KOPT-K1 (cell line): ENCODE measurements around the gene NYNRIN.

ENCODE experiments used
- H3K27ac ChIP-seq: fragments of 200-600 bp; sonication (generic); 2 replicates; pipeline ENCODE4 v1.5.1; 2016; ENCODE audit warnings: antibody characterized with exemption, mild to moderate bottlenecking, low read depth, low read length; ENCODE audit not compliant: poor library complexity, severe bottlenecking
- H3K36me3 ChIP-seq: fragments of 200-600 bp; sonication (generic); 2 replicates; pipeline ENCODE4 v1.5.1; 2017; ENCODE audit warnings: antibody characterized with exemption, mild to moderate bottlenecking, low read length, moderate library complexity; ENCODE audit not compliant: insufficient read depth
- H3K9me3 ChIP-seq: fragments of 200-600 bp; sonication (generic); 2 replicates; pipeline ENCODE4 v1.5.1; 2017; ENCODE audit warnings: antibody characterized with exemption, low read length, mild to moderate bottlenecking; ENCODE audit not compliant: insufficient read depth, poor library complexity, severe bottlenecking

The NYNRIN gene

DNA sequence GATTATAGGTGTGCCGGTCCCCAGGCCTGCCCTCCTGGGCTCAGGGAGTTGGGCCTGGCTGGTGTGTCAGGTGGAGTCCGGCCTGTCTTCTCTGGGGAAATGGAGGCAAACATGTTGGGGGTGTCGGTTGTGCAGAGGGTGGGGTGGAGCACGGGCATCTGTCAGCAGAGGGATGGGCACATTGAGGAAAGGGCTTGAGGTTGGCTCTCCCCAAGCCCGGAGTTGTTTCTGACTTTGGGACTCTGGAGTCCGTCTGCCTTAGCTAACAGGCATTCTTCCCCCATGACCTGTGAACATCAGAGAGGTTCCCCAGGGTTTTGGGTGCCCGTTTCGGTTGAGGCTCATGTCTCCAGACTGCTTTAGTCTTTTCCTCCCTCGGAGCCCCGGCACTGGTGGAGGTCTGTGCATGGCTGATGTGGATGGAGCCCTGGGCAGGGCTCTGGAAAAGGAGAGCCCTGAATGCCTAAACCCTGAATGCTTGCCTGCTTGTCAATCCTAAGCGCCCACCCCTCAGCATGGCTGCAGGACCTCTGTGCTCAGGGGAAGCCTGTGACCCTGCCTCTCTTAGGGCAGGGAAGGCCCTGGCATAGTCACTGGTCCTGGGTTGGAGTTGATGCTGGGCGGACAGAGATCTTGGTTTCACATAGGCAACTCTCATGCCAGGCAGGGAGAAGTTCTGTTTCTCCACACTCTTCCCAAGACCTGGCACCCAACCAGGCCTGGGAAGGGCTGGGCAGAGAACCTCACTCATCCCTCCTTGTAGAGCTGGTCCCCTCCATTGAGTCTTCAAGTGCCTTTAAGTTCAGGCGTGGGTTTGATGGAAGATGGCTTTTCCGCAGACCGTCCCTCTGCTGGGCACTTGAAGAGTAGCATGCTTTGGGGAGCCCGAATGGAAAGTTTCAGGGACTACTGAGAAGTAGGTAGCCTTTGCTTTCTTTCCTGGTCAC, 12.9 kb downstream of the NYNRIN start:
- no peak overlapping the region for H3K27ac ChIP-seq
- H3K36me3 ChIP-seq, result no peaks in the 10 kb centered on the region

DNA sequence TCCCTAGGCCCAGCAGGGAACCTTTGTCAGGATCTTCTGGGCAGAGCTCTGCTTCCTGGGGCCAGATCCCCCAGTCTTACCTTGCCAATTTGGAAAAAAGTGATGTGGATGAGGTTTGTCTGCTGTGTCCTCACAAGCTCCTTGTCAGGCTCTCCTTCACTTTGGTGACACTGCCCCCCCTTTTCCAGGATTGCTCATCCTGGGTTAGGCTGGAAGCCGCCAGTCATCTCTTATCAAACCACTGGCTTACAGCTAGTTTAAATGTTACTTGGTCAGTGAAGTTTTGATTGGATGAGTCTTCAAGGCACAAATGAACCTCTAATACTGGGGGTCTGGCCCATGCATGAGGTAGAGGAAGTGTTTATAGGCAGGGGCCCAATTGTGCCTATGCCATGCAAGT, 15.3 kb downstream of the NYNRIN start:
- no peak overlapping the region for H3K27ac ChIP-seq
- H3K9me3 ChIP-seq, result no peaks in the 10 kb centered on the region
- no peaks in the 10 kb centered on the region for H3K36me3 ChIP-seq

More for the DNA sequence above, 12.9 kb downstream of the NYNRIN start:
- no peaks in the 10 kb centered on the region for H3K9me3 ChIP-seq

GRCh38 chr14:24414732-24415420, 16.1 kb downstream of the NYNRIN start:
- Histone ChIP-seq H3K9me3 (no peaks in the 10 kb centered on the region), H3K36me3 (no peaks in the 10 kb centered on the region), H3K27ac (no peak overlapping the region)

- Histone ChIP-seq H3K27ac (no peak overlapping the region), H3K9me3 (no peaks in the 10 kb centered on the region), H3K36me3 (no peaks in the 10 kb centered on the region)
These were observed 16.8 kb downstream of the NYNRIN start for GRCh38 chr14:24415421-24416253.

- H3K9me3 ChIP-seq, result no peaks in the 10 kb centered on the region
- no peaks in the 10 kb centered on the region for H3K36me3 ChIP-seq
- H3K27ac ChIP-seq, result no peak overlapping the region
These were observed 17.6 kb downstream of the NYNRIN start for GRCh38 chr14:24416254-24416931.

DNA sequence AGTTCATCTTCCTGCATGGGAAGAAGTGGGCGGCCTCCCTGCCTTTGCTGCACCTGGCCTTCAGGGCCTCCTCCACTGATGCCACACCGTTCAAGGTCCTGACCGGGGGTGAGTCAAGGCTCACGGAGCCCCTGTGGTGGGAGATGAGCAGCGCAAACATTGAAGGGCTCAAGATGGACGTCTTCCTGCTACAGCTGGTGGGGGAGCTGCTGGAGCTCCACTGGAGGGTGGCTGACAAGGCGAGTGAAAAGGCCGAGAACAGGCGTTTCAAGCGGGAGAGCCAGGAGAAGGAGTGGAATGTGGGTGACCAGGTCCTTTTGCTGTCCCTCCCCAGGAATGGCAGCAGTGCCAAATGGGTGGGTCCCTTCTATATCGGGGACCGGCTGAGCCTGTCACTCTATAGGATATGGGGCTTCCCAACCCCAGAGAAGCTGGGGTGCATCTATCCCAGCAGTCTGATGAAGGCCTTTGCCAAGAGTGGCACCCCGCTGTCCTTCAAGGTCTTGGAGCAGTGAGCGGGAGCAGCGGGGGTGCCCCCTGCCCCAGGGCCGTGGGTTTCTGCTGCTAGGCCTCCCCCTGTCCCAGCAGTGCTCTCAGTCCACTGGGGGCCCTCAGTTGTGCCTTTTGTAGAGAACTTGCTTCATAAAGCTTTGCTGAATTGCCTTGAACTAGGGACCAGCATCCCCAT, 18.3 kb downstream of the NYNRIN start:
- no peak overlapping the region for H3K27ac ChIP-seq
- no peaks in the 10 kb centered on the region for H3K36me3 ChIP-seq
- no peaks in the 10 kb centered on the region for H3K9me3 ChIP-seq

- H3K27ac ChIP-seq, result no peak overlapping the region
- no peaks in the 10 kb centered on the region for H3K9me3 ChIP-seq
- H3K36me3 ChIP-seq, result no peaks in the 10 kb centered on the region
These were observed 19.2 kb downstream of the NYNRIN start for GRCh38 chr14:24417832-24418491.

GRCh38 chr14:24418492-24418873, 19.7 kb downstream of the NYNRIN start:
- no peak overlapping the region for H3K27ac ChIP-seq
- no peaks in the 10 kb centered on the region for H3K36me3 ChIP-seq
- H3K9me3 ChIP-seq, result no peaks in the 10 kb centered on the region

DNA sequence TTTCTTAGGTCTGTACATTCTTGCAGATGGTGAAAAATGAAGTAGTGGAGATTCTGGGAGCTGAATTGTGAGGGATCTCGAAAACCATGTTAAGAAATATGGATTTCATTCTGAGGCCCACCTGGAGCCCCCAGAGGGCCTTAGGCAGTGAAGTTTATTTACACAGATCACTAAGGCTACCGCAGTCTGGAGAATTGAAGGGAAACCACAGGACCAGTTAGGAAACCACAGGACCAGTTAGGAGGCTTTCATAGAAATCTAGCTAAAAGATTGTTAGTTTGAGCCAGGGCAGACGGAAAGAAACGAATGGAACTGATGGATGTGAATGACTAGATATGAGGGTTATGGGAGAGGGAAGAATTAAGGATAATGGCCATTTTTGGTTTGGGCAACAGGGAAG, 23.5 kb downstream of the NYNRIN start:
- Histone ChIP-seq H3K36me3 (no peaks in the 10 kb centered on the region), H3K27ac (no peak overlapping the region), H3K9me3 (no peaks in the 10 kb centered on the region)

DNA sequence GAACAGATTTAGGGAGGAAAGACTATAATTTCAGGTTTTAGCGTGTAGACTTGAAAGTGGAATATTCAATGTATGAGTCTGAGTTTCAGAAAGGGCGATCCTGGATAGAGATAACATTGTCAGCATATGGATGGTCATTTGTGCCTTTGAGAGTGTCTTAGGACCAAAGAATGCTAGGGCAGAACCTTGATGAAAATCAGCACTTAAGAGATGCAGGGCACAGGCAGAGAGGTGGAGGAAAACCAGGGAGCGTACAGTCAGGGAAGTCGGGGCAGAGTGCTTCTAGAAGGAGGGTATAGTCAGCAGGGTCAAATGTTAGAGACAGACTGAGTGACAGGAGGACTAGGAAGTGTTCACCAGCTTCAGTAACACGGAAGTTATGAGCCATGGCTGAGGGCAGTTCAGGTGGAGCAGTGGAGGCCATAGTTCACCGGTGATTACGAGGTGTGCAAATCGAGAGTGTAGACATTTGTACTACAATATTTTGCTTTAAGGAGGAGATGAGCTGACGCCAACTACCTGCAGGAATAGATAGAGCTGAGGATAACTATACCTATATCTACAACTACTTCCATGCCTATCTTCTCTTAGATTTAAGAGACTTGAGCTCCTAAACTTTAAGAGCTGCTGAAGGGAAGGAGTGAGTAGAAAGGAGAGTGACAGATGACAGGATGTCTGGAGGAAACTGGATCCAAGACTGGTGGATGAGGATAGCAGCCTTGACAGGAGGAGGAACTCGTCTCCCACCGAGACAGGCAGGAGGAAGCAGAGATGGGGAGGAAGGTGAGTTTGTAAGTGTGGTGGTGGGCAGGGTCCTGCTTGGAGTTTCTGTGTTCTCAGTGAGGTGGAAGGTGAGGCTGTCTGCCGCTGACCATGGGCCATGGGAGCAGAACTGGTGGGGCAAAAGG, 24.1 kb downstream of the NYNRIN start:
- no peak overlapping the region for H3K27ac ChIP-seq
- H3K9me3 ChIP-seq, result no peaks in the 10 kb centered on the region
- no peaks in the 10 kb centered on the region for H3K36me3 ChIP-seq

DNA sequence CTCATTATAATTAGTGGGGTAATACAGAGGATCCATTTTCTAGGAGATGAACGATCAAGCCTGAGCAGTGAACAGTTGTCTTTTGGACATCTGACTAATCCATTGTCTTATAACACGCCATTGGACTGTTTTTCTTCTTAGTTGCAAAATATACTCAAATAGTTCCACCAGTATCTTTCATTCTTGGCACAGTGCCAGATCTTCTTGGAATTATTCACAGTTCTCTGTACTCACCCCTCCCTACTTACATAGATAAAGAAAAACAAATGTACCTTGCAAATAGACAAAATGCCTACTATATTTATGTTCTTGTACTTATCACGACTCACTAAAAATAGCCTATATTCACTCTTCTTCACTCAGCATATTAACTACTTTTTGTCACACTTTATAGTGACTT, 26.9 kb downstream of the NYNRIN start:
- H3K9me3 ChIP-seq, result no peaks in the 10 kb centered on the region
- no peaks in the 10 kb centered on the region for H3K36me3 ChIP-seq
- H3K27ac ChIP-seq, result no peak overlapping the region

DNA sequence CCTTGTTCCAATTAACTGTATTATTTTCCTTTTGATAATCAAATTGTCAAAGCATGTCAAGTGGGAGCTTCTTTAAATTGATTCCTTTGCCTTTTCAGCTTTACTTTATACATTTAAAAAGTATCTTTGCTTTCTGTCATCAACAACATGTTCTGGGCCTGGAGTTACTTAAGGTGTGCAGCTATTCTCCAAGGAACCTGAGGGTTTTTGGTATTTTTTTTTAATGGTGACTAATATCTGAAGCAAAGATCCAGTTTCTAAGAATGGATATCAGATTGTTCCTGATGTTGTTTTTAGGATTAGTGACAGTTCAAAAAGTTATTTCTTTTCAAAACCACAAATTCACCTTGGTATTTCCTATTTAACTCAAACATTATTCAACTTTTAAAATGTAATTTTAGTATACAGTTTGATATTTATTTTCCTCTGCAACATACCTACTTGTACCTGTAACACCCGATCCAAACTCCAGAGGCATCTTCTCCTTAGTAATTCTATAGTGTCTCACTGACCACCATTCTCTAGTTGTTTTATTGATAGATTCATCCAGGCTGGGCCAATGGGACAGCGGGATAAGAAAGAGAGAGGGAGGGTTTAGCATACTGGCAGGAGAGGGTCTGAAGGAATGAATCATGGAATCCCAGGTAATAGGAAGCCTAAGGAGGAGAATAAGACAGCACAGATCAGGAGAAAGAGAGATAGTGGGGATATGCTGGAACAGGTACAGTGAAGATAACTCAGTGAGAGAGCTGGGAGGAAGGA, 27.5 kb downstream of the NYNRIN start:
- no peaks in the 10 kb centered on the region for H3K9me3 ChIP-seq
- no peaks in the 10 kb centered on the region for H3K36me3 ChIP-seq
- no peak overlapping the region for H3K27ac ChIP-seq
